HTR-8/SVneo (cell line): ENCODE results near the gene SUN2.

ENCODE experiments used
- DNase-seq: peaks from one replicate; pipeline ENCODE4 v3.0.0; 2011; ENCODE audit warnings: low spot score, mixed read lengths; ENCODE audit not compliant: insufficient read length
- FAIRE-seq: peaks from 2 replicates; lab custom pipeline; 2011; peaks lifted over from hg19 to GRCh38; lab: Jason Lieb, UNC

The SUN2 gene

DNA sequence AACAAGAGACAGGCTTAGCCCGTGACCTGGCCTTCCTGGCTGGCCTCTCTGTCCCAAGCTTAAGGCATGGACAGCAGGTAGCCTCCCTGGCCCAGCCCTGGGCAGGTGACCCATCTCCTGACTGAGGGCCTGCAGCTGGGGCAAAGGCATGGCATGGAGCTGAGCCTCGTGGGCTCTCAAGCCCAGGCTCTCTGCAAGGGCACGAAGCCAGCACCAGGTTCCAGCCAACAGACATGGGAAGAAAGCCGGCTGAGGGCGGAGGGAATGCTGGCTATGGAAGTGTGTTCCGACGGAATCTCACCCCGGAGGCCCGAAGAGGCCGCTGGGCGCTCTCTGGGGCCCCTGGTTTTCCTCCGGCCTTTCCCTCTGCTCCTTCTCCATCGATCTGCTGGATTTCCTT is 25.2 kb upstream of the SUN2 start:
- FAIRE-seq = no peak
- DNase-seq = no peak

DNA sequence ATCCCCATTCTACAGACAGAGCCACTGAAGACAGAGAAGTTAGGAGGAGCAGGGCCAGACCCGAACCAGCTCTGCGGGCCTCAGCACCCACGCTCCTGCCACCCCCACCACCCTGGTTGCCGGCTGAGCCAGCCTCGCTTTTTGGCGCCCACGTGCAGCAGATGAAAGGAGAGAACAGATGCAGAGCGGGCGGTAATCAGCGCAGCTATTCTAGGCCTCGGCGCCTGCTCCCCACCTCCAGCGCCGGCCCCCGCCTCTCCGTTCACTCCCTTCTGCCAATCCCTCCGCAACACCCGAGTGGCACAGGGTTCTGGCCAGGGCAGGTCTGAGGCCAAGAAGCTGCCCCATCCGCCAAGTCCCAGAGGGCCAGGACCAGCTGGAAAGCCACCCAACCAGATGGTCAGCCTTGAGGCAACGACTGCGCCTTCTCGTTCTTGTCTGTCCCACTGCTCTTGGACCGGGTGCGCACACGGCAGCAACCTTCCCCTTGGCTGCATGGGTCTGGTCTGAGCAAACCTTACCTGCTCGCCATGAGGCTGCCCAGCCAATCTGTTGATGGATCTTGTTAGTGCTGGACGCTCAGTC is 21.4 kb upstream of the SUN2 start:
- DNase-seq (no peak), FAIRE-seq (no peak)

- FAIRE-seq = no peak
- no peak for DNase-seq
Observed at GRCh38 chr22:38776086-38776485, 20.3 kb upstream of the SUN2 start.

DNA sequence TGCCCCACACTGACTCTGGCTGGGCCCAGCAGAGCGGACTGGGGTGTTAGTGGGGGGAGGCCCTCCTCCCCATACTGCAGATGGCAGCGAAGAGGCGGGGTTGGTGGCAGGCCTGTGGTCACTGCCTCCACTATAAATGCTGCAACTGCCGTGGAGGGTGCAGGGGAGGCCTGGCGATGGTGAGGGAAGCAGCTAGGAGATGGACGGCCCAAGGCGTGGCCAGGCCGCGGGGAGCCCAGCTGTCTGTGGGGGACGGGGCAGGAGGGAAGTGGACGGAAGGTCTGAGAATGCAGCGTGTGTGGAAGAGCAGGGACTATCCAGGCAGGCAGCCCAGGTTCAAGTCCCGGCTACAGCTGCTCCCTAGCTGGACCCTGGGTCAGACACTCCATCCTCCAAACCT is 19.9 kb upstream of the SUN2 start:
- no peak for FAIRE-seq
- DNase-seq = no peak

- no peak for FAIRE-seq
- DNase-seq = no peak
Observed at GRCh38 chr22:38774496-38775166, 18.8 kb upstream of the SUN2 start.

DNA sequence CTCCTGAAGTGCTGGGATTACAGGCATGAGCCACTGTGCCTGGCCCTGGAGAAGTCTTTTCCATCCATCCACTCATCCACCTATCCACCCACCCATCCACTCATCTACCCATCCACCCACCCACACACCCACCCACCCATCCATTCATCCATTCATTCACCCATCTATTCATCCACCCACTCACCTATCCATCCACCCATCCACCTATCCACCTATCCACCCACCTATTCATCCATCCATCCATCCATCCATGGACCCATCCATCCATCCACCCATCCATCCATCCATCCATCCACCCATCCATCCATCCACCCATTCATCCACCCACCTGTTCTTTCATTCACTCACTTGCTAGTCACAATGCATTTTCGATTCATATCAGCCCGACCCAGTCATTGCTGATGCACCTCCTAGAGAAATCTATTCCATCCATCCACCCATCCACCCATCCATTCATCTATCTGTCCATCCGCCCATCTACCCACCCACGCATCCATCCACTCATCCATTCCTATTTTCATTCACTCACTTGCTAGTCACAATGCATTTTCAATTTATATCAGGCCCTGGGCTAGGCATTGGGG is 17.7 kb upstream of the SUN2 start:
- FAIRE-seq = no peak

GRCh38 chr22:38772623-38772873 is 16.8 kb upstream of the SUN2 start:
- FAIRE-seq (no peak), DNase-seq (no peak)

More for the DNA sequence above, 17.7 kb upstream of the SUN2 start:
- DNase-seq = no peak

DNA sequence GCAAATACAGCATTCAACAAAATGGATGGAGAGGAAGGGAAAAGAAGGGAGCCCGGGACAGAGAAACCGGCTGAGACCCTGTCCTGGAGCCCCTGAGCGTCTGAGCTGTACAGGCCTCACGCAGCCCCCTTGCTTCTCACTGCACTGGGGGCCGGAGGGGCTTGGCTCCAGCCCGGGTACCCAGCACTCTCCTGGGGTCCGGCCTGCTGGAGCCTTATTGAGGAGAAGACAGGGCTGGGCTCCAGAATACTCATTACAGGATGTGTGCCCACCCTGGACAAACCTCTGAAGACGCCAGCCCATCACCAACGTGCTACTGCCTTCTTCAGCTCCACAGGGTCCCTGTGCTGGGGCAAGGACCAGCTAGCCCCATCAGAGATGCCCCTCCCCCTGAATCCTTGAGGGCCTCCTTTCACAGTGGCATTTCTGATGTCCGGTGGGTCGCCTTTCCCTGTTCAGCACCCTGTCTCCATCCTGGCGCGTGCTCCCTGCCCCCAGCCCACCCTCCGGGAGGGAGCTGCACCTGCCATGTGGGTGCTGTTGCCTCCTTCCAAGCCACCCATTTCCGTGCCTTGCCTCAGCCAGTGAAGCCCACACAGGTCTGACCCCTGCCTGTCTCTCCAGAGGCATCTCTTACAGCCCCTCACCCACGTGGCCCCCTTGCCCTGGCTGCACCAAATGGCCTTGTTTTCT is 14.6 kb upstream of the SUN2 start:
- DNase-seq (no peak), FAIRE-seq (no peak)

GRCh38 chr22:38768036-38768435 is 12.2 kb upstream of the SUN2 start:
- DNase-seq (no peak), FAIRE-seq (no peak)

DNA sequence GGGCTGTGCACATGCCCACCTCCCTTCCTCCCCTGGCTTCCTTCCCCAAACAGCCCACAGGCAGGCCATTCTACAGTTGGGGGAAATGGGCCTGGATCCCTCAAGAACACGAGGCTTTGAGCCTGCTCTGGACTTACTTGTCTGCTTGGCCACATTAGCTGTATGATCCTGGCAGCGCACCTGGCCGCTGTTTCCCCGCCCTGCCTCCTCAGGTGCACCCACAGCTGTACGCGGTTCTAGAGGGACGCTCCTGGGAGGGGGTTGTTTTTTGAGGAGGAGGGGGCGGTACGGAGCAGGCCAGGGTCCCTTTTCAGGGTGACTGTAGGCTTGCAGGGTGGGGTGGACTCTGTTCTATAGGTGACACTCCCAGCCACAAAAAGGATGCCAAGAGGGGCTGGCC is 11.5 kb upstream of the SUN2 start:
- no peak for DNase-seq

DNA sequence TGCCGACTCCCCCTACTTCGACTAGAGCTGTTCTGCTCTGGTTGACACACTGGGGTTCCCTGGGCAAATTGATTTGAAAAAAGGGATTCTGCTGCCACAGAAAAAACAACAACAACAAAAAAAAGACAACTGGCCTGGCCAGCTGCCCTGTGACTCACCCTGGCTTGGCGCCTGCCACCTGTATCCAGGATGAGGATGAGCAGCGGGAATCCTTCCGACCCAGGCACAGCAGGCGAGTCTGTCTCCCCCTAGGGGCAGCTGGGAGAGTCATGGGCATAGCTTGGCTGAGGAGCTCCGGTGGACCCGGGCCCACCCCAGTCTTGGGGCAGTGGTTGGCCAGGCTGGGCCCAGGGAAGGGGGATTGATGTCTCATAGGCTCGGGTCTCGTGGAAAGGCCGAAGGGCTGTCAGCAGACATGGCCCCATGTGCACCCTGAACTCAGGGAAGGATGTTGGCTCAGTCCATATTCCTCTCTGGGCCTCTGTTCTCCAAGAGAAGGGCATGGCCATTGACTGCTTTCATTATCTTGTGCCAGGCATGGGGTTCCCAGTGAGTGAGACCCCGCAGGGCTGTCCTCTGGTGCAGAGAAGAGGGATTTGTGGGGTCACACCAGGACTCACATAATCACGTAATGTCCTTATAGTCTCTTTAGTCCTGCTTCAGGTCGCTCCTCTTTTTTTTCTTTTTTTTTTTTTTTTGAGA is 10.4 kb upstream of the SUN2 start:
- peak; percentile 52 for FAIRE-seq

More for the DNA sequence above, 11.5 kb upstream of the SUN2 start:
- no peak for FAIRE-seq

GRCh38 chr22:38762551-38762983 is 6.8 kb upstream of the SUN2 start:
- FAIRE-seq (no peak), DNase-seq (no peak)

More for the DNA sequence above, 10.4 kb upstream of the SUN2 start:
- peak; percentile 85 for DNase-seq

DNA sequence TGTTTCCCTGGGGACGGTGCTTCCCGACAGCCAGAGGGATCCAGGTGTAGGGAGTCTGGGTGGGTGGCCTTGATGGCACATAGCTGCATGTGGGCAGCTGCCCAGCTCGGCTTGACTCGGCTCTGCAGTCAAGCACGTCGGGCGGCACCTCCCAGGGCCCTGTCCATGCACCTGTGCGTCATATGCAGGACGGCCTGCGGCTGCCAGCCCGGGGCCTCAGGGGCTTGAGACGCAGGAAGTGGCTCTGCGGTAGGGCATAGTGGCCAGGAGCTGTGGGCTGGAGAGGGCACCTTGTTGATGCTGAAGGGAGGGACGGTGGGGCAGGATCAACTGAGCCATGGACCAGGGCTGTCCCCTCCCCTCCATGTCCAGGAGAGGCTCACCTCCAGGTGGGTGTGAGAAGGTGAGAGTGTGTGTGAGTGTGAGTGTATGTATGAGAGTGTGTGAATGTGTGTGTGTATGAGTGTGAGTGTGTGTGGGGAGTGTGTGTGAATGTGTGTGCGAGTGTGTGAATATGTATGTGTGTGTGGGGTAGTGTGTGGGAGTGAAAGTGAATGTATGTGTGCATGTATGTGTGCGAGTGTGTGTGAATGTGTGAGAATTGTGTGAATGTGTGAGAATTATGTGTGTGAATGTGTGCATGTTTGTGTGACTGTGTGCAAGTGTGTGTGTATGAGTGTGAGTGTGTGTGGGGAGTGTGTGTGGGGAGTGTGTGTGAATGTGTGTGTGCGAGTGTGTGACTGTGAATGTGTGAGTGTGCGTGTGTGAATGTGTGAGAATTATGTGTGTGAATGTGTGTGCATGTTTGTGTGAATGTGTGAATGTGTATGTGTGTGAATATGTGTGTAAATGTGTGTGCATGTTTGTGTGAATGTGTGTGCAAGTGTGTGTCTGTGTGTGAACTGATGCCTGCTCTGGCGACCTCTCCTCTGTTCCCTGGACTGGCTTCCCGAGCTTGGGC is 5.7 kb upstream of the SUN2 start:
- FAIRE-seq (peak; percentile 76), DNase-seq (no peak)

GRCh38 chr22:38760477-38761201 is 4.8 kb upstream of the SUN2 start:
- DNase-seq (peak; percentile 22), FAIRE-seq (no peak)

GRCh38 chr22:38759005-38759404 is 3.2 kb upstream of the SUN2 start:
- DNase-seq (no peak), FAIRE-seq (no peak)

DNA sequence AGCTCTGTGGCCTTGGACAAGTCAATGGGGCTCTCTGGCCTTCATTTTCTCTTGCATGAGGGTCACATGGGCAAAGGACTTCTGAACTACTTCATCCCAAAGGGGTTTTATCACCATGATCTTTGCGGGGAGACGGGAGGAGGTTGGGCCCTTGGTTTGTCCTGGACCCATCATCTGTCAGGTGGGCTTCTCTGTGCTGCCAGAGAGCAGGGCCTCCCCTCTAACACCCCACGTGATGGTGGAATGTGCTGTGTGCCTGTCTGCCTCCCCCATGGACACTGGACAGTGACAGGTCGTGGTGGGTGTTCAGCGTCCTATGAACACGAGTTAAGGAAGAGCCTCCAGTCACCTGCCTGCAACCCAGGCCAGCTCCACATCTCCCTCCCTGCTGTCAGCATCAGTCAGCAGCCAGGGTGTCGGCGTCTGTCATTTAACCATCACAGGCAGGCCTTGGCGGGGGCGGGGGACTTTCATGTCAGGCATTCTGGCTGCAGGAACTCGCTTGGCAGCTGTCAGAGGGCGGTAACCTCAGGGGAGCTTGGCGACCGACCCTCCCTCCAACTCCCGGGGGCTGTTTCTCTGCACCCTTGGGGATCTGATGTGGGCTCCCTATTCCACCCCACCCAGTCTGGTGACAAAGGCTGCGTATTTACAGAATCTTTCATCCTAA is 2.6 kb upstream of the SUN2 start:
- no peak for DNase-seq
- no peak for FAIRE-seq

GRCh38 chr22:38757464-38757757 is 1.6 kb upstream of the SUN2 start:
- FAIRE-seq = no peak
- no peak for DNase-seq

DNA sequence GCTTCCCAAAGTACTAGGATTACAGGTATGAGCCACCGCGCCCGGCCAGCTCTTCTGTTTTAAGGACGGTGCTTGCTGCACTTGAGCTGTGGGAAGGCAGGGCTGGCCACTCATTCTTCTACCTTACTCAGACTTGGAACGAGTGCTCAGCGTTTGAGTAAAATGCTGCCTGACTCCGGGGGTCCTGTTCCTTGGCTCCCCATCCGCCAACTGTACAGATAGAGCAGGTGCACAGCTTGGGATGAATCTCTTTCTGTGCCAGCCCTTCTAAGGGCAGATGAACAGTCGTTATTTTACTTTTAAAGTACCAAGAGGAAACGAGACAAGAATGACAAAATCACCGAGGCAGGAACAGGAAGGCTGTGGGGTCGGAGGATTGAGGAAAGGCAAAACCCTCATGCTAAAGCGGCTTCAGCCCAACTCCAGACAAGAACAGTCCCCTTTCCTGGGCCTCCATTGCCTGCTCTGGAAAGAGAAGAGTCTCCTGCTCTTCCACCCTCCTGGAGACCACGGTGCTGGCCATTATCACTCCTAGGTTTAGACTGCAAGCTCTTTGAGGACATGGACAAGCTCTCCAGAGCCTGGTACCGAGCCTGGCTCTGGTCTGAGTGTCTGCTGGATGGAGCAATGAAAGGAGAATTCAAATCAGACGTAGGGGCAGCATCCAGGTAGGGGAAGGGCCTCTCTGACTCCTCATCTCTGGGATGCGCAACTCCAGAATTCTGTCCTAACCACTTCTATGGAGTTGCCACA is 1.1 kb upstream of the SUN2 start:
- DNase-seq = no peak
- no peak for FAIRE-seq
